Endothelial cell (in vitro differentiated cells): ENCODE data around the gene CRTAC1. TPM values are rescaled to one million over a fixed set of nuclear protein-coding genes. Genes with fewer than 3 reads are reported as not detected.

ENCODE experiments used
- DNase-seq: peaks from one replicate; pipeline ENCODE4 v3.0.0; 2021; ENCODE audit warnings: low spot score
- H3K27ac Mint-ChIP-seq: one replicate; pipeline ENCODE4 v1.8.0; 2021; ENCODE audit warnings: mixed read lengths, inconsistent platforms; ENCODE audit not compliant: unreplicated experiment
- H3K27me3 Mint-ChIP-seq: one replicate; pipeline ENCODE4 v1.8.0; 2021; ENCODE audit warnings: mild to moderate bottlenecking, moderate library complexity, mixed read lengths, inconsistent platforms; ENCODE audit not compliant: unreplicated experiment
- H3K36me3 Mint-ChIP-seq: one replicate; pipeline ENCODE4 v1.8.0; 2021; ENCODE audit warnings: mild to moderate bottlenecking, low read depth, mixed read lengths, inconsistent platforms; ENCODE audit not compliant: unreplicated experiment
- H3K4me1 Mint-ChIP-seq: one replicate; pipeline ENCODE4 v1.8.0; 2021; ENCODE audit warnings: mild to moderate bottlenecking, mixed read lengths, inconsistent platforms; ENCODE audit not compliant: unreplicated experiment
- H3K4me3 Mint-ChIP-seq: one replicate; pipeline ENCODE4 v1.8.0; 2021; ENCODE audit warnings: mild to moderate bottlenecking, mixed read lengths, inconsistent platforms; ENCODE audit not compliant: unreplicated experiment
- H3K9me3 Mint-ChIP-seq: one replicate; pipeline ENCODE4 v1.8.0; 2021; ENCODE audit warnings: mixed read lengths, inconsistent platforms; ENCODE audit not compliant: unreplicated experiment
- total RNA-seq: library from RNA; stranded (reverse); fragmentation: NEBNext Ultra II Directional; extraction: Animal tissue kit (Norgen Biotek cat#: 25700); gene quantifications from one replicate; pipeline ENCODE4 v1.2.1, GENCODE V29; 2021; ENCODE audit not compliant: unreplicated experiment
- TF ChIP-seq, protein P1 (sequence below): fragments of 200-600 bp; sonication (generic); IDR thresholded peaks from one replicate; pipeline ENCODE4 v1.5.0; 2021; ENCODE audit warnings: antibody characterized with exemption; ENCODE audit not compliant: unreplicated experiment

CRTAC1 gene
- total RNA-seq, 1 donor from 2014 or later: 37.3 TPM

GRCh38 chr10:97923057-97923456 lies 107.4 kb downstream of the CRTAC1 start:
- Mint-ChIP-seq H3K27ac (no peak overlapping the region), H3K4me1 (peaks cover 3% of the 10 kb centered on the region), H3K4me3 (no peak overlapping the region), H3K27me3 (peaks cover 8% of the 10 kb centered on the region), H3K9me3 (no peaks in the 10 kb centered on the region), H3K36me3 (peaks cover 4% of the 10 kb centered on the region)
- DNase-seq: no peak
- TF ChIP-seq, protein P1, sequence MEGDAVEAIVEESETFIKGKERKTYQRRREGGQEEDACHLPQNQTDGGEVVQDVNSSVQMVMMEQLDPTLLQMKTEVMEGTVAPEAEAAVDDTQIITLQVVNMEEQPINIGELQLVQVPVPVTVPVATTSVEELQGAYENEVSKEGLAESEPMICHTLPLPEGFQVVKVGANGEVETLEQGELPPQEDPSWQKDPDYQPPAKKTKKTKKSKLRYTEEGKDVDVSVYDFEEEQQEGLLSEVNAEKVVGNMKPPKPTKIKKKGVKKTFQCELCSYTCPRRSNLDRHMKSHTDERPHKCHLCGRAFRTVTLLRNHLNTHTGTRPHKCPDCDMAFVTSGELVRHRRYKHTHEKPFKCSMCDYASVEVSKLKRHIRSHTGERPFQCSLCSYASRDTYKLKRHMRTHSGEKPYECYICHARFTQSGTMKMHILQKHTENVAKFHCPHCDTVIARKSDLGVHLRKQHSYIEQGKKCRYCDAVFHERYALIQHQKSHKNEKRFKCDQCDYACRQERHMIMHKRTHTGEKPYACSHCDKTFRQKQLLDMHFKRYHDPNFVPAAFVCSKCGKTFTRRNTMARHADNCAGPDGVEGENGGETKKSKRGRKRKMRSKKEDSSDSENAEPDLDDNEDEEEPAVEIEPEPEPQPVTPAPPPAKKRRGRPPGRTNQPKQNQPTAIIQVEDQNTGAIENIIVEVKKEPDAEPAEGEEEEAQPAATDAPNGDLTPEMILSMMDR: no peak

GRCh38 chr10:97922022-97922758 lies 108.2 kb downstream of the CRTAC1 start:
- no peak overlapping the region for H3K4me3 Mint-ChIP-seq

DNA sequence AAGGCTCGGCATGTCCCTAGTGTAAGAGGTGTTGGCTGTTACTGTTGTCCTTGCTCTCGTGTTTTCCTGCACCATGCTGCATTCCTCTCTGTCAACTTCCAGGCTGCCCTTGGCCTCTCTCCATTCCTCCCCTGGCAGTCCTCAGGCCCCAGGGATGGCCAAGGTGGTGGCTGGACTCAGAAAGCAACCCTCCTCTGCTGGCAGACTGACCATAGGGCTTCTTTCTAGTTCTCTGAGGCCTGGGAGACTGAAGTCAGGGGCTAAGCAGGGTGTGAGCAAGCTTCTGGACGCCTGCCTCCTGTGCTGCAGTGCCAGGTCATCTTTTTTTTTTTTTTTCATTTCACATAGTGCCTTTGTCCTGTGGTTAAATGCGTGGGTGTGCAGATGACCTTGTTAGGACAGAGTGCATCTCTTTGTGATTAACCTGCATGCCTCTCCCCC lies 108.8 kb downstream of the CRTAC1 start:
- H3K27me3 Mint-ChIP-seq: peaks cover 6% of the 10 kb centered on the region
- DNase-seq: no peak
- H3K36me3 Mint-ChIP-seq: peaks cover 4% of the 10 kb centered on the region

More at GRCh38 chr10:97922022-97922758, 108.2 kb downstream of the CRTAC1 start:
- DNase-seq: no peak
- H3K9me3 Mint-ChIP-seq: no peaks in the 10 kb centered on the region
- peaks cover 6% of the 10 kb centered on the region for H3K4me1 Mint-ChIP-seq
- H3K27ac Mint-ChIP-seq: no peak overlapping the region
- peaks cover 6% of the 10 kb centered on the region for H3K27me3 Mint-ChIP-seq
- peaks cover 4% of the 10 kb centered on the region for H3K36me3 Mint-ChIP-seq
- TF ChIP-seq, protein P1: no peak

GRCh38 chr10:97920865-97921264 lies 109.6 kb downstream of the CRTAC1 start:
- TF ChIP-seq, protein P1: no peak
- Mint-ChIP-seq H3K9me3 (no peaks in the 10 kb centered on the region), H3K4me1 (peaks cover 6% of the 10 kb centered on the region), H3K4me3 (no peak overlapping the region), H3K36me3 (peaks cover 4% of the 10 kb centered on the region), H3K27ac (no peak overlapping the region), H3K27me3 (peaks cover 6% of the 10 kb centered on the region)
- no peak for DNase-seq

More for the DNA sequence above, 108.8 kb downstream of the CRTAC1 start:
- H3K4me3 Mint-ChIP-seq: no peak overlapping the region
- no peak overlapping the region for H3K27ac Mint-ChIP-seq
- TF ChIP-seq, protein P1: no peak
- no peaks in the 10 kb centered on the region for H3K9me3 Mint-ChIP-seq
- H3K4me1 Mint-ChIP-seq: peaks cover 6% of the 10 kb centered on the region

GRCh38 chr10:97919012-97919411 lies 111.4 kb downstream of the CRTAC1 start:
- no peak for DNase-seq
- Mint-ChIP-seq H3K36me3 (no peaks in the 10 kb centered on the region), H3K4me3 (no peak overlapping the region), H3K9me3 (no peaks in the 10 kb centered on the region), H3K27ac (peak overlapping the region; percentile 38), H3K4me1 (peaks cover 6% of the 10 kb centered on the region), H3K27me3 (peaks cover under 1% of the 10 kb centered on the region)
- TF ChIP-seq, protein P1: no peak
